Endothelial cell of umbilical vein (primary cell): ENCODE data around the gene ADSS1. TPM values are rescaled to one million over a fixed set of nuclear protein-coding genes. Genes with fewer than 3 reads are reported as not detected.

Source experiments
- BruUV-seq: library from RNA; stranded (reverse); fragments of 400-500 nt; replicated peaks from 2 replicates; lab custom pipeline; 2021; lab: Mats Ljungman, UMichigan
- CTCF ChIA-PET: fragments of 300-600, 350-600 bp; sonication (Branson Sonifier 250); formaldehyde crosslinking; loops from one replicate; lab custom pipeline; 2021; ENCODE audit warnings: antibody characterized with exemption, inconsistent platforms; lab: Charles Lee
- POLR2A ChIA-PET: fragments of 300-600, 350-600 bp; sonication (Branson Sonifier 250); formaldehyde crosslinking; loops from one replicate; lab custom pipeline; 2021; ENCODE audit warnings: antibody characterized with exemption, inconsistent platforms; lab: Charles Lee
- DNase-seq: peaks from one replicate; pipeline ENCODE4 v3.0.0-alpha.2; 2011; ENCODE audit warnings: low read depth, low spot score
- FAIRE-seq: peaks from 2 replicates; lab custom pipeline; 2011; peaks lifted over from hg19 to GRCh38; lab: Jason Lieb, UNC
- H2AFZ ChIP-seq: 2 replicates; pipeline ENCODE4 v1.6.0; 2012; ENCODE audit warnings: low read depth, low read length, control low read depth, inconsistent platforms
- H3K27ac ChIP-seq: 2 replicates; pipeline ENCODE4 v1.5.1; 2011; ENCODE audit warnings: low read depth, mild to moderate bottlenecking, control low read depth, low read length, moderate library complexity; ENCODE audit not compliant: insufficient read depth
- H3K27me3 ChIP-seq, 2 experiments: 2 replicates each; pipeline versions ENCODE4 v1.6.0 to v1.6.1; 2011; ENCODE audit warnings: low read length in 2 of 2, mixed read lengths in 1 of 2; ENCODE audit not compliant: control insufficient read depth in 2 of 2, insufficient read depth in 2 of 2
- H3K36me3 ChIP-seq, 2 experiments: 2 replicates in 1 of 2; 3 replicates in 1 of 2; pipeline ENCODE4 v1.5.1; 2011; ENCODE audit warnings: low read length in 2 of 2, mild to moderate bottlenecking in 1 of 2, moderate library complexity in 1 of 2; ENCODE audit not compliant: control insufficient read depth in 2 of 2, insufficient read depth in 2 of 2; ENCODE audit errors: extremely low read depth in 1 of 2
- H3K4me1 ChIP-seq: 3 replicates; pipeline ENCODE4 v1.5.1; 2011; ENCODE audit warnings: mild to moderate bottlenecking, low read length; ENCODE audit not compliant: control insufficient read depth, insufficient read depth; ENCODE audit errors: extremely low read depth
- H3K4me2 ChIP-seq: 2 replicates; pipeline ENCODE4 v1.6.1; 2011; ENCODE audit warnings: low read length, control low read depth, mixed read lengths; ENCODE audit not compliant: insufficient read depth
- H3K4me3 ChIP-seq, 3 experiments: fragments of 200-600 bp in 1 of 3; sonication (generic), shearing (Covaris generic) in 1 of 3; replicated peaks in 1 of 3; 2 replicates each; pipeline ENCODE4 v1.5.1; 2011 to 2016; ENCODE audit warnings: control low read depth in 3 of 3, low read length in 3 of 3, mild to moderate bottlenecking in 2 of 3, inconsistent platforms in 1 of 3, low read depth in 1 of 3, moderate library complexity in 1 of 3; ENCODE audit not compliant: insufficient read depth in 1 of 3
- H3K79me2 ChIP-seq: 2 replicates; pipeline ENCODE4 v1.6.0; 2012; ENCODE audit warnings: low read length, inconsistent platforms; ENCODE audit not compliant: control insufficient read depth, insufficient read depth
- H3K9ac ChIP-seq: replicated peaks from 2 replicates; pipeline ENCODE3; 2011; ENCODE audit warnings: low read length, control low read depth; ENCODE audit not compliant: insufficient read depth; ENCODE audit errors: extremely low read depth
- H3K9me1 ChIP-seq: replicated peaks from 3 replicates; pipeline ENCODE4 v1.6.0; 2011; ENCODE audit warnings: mild to moderate bottlenecking, low read length; ENCODE audit not compliant: control insufficient read depth, insufficient read depth; ENCODE audit errors: extremely low read depth
- H3K9me3 ChIP-seq: replicated peaks from 2 replicates; pipeline ENCODE4 v1.5.1; 2012; ENCODE audit warnings: low read length, inconsistent platforms; ENCODE audit not compliant: control insufficient read depth, insufficient read depth
- H4K20me1 ChIP-seq: replicated peaks from 2 replicates; pipeline ENCODE3; 2011; ENCODE audit warnings: mild to moderate bottlenecking, low read length; ENCODE audit not compliant: control insufficient read depth, insufficient read depth; ENCODE audit errors: extremely low read depth
- CTCF ChIP-seq, 2 donors: IDR thresholded peaks; 1 replicate in 1 of 2; 2 replicates in 1 of 2; pipeline ENCODE4 v1.5.1; 2011; ENCODE audit warnings: low read length in 2 of 2, mild to moderate bottlenecking in 2 of 2, moderate library complexity in 2 of 2, control low read depth in 1 of 2, inconsistent platforms in 1 of 2, low read depth in 1 of 2; ENCODE audit not compliant: insufficient read depth in 1 of 2; ENCODE audit errors: extremely low read depth in 1 of 2
- EZH2 ChIP-seq: IDR thresholded peaks from 2 replicates; pipeline ENCODE4 v1.6.1; 2012; ENCODE audit warnings: borderline replicate concordance, low read depth, mild to moderate bottlenecking, moderate library complexity, low read length, inconsistent platforms; ENCODE audit not compliant: severe bottlenecking
- JUN ChIP-seq: IDR thresholded peaks from 2 replicates; pipeline ENCODE4 v1.6.1; 2011; ENCODE audit warnings: borderline replicate concordance, low read depth; ENCODE audit not compliant: insufficient read length, insufficient read depth
- MAX ChIP-seq: IDR thresholded peaks from 2 replicates; pipeline ENCODE4 v1.6.1; 2011; ENCODE audit not compliant: insufficient read depth, insufficient read length
- MYC ChIP-seq: IDR thresholded peaks from one replicate; pipeline ENCODE4 v1.6.1; 2011; ENCODE audit warnings: mild to moderate bottlenecking, low read depth, low read length
- POLR2A ChIP-seq: IDR thresholded peaks from 2 replicates; pipeline ENCODE4 v1.6.1; 2012; ENCODE audit warnings: low read depth, mild to moderate bottlenecking, control low read depth, low read length
- POLR2AphosphoS5 ChIP-seq: IDR thresholded peaks from 2 replicates; pipeline ENCODE4 v1.6.1; 2012; ENCODE audit warnings: low read depth, mild to moderate bottlenecking, control low read depth, low read length, moderate library complexity; ENCODE audit not compliant: insufficient read depth
- dilution Hi-C: fragments of 300-500 bp; cut with MboI; formaldehyde crosslinking; loops from one replicate; pipeline ENCODE4 v1.15.0; 2019; ENCODE audit warnings: low sequenced_read_pairs; ENCODE audit not compliant: extremely low pct_ligation_motif_present
- intact Hi-C: fragments of 100-400 bp; cut with micrococcal nuclease; formaldehyde crosslinking; loops from one replicate; pipeline ENCODE4 v1.10.0; 2022
- polyA plus RNA-seq, 4 experiments: library from polyadenylated mRNA; depleted of rRNA in 3 of 4; stranded (reverse) in 3 of 4; unstranded in 1 of 4; fragments of >200 nt; gene quantifications; 2 replicates each; pipeline versions ENCODE4 v1.2.1 to v1.2.3, GENCODE V29; 2011 to 2012; ENCODE audit warnings: missing spikeins in 1 of 4
- total RNA-seq: library from RNA; stranded (reverse); gene quantifications from 2 replicates; pipeline ENCODE4 v1.2.3, GENCODE V29; 2021

Gene ADSS1
- total and polyA plus RNA-seq, 2 donors (not counting 3 experiments of a cell fraction or from before 2014, with no cell fraction given): 1.9 TPM

GRCh38 chr14:104684449-104684821 is 39.6 kb upstream of the ADSS1 start:
- Histone ChIP-seq H3K4me3 (no peak overlapping the region), H3K27me3 (no peaks in the 10 kb centered on the region), H3K9ac (no peak overlapping the region), H4K20me1 (no peaks in the 10 kb centered on the region), H3K4me1 (peaks cover 36% of the 10 kb centered on the region), H3K9me3 (no peaks in the 10 kb centered on the region), H3K36me3 (no peaks in the 10 kb centered on the region), H3K27ac (no peak overlapping the region), H2AFZ (no peak overlapping the region), H3K4me2 (no peak overlapping the region), H3K79me2 (no peaks in the 10 kb centered on the region), H3K9me1 (no peaks in the 10 kb centered on the region)
- FAIRE-seq (no peak), DNase-seq (no peak)
- ChIA-PET POLR2A (no interaction called here), CTCF (no interaction called here)
- intact Hi-C loops (no loop called here), dilution Hi-C loops (no loop called here)
- no peak for TF ChIP-seq CTCF (IDR thresholded peaks at IDR 0.05; ENCODE audit: extremely low read depth in 1 of 2, insufficient read depth in 1 of 2, low read depth in 1 of 2, low read length in 2 of 2)
- TF ChIP-seq JUN: no peak
- TF ChIP-seq POLR2AphosphoS5: no peak
- no peak for TF ChIP-seq POLR2A
- TF ChIP-seq MYC: no peak
- TF ChIP-seq MAX: no peak
- TF ChIP-seq EZH2: no peak
- BruUV-seq: no TSS peak
